Measurements from ENCODE around the gene ARL3. TPM values are rescaled to one million over a fixed set of nuclear protein-coding genes. Genes with fewer than 3 reads are reported as not detected.

Gene ARL3
- total RNA-seq, 1 donor, result 10.4 TPM

GRCh38 chr10:102735065-102735562 is 20.9 kb upstream of the ARL3 start:
- TF ChIP-seq, protein P1, sequence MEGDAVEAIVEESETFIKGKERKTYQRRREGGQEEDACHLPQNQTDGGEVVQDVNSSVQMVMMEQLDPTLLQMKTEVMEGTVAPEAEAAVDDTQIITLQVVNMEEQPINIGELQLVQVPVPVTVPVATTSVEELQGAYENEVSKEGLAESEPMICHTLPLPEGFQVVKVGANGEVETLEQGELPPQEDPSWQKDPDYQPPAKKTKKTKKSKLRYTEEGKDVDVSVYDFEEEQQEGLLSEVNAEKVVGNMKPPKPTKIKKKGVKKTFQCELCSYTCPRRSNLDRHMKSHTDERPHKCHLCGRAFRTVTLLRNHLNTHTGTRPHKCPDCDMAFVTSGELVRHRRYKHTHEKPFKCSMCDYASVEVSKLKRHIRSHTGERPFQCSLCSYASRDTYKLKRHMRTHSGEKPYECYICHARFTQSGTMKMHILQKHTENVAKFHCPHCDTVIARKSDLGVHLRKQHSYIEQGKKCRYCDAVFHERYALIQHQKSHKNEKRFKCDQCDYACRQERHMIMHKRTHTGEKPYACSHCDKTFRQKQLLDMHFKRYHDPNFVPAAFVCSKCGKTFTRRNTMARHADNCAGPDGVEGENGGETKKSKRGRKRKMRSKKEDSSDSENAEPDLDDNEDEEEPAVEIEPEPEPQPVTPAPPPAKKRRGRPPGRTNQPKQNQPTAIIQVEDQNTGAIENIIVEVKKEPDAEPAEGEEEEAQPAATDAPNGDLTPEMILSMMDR (IDR thresholded peaks at IDR 0.05; ENCODE audit: insufficient read depth, low read length), result no peak
- no peak overlapping the region for H3K4me3 ChIP-seq (ENCODE audit: low read depth, low read length)
- peak; percentile 83 for DNase-seq (ENCODE audit: low read depth)

- H3K4me3 ChIP-seq (ENCODE audit: low read depth, low read length), result no peak overlapping the region
- TF ChIP-seq, protein P1 (IDR thresholded peaks at IDR 0.05; ENCODE audit: insufficient read depth, low read length), result no peak
- no peak for DNase-seq (ENCODE audit: low read depth)
Measured at GRCh38 chr10:102732661-102733060, 18.5 kb upstream of the ARL3 start.

DNA sequence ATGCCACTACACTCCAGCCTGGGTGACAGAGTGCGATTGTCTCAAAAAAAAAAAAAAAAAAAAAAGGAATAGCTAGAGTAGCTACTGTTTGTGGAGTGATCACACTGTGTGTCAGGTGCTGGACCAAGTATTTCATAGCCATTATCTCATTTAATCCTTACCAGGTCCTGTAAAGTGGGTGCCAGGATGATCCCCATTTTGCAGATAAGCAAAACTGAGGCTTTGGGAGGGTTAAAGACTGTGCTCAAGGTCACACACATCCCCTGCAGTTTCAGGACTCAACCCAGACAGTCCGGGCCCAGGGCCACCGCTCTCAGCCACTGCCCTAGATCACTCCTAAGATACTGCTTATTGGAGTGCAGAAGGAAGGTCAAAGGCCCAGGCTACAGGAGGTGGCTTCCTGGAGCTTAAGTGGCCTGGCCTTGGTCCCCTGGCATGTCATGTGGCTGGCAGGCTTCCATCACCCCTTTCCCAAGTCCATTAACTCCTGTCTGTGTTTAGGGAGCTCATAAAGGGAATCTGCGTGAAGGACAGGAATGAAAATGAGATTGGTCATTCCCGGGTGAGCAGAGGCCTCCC is 17.1 kb upstream of the ARL3 start:
- TF ChIP-seq, protein P1 (IDR thresholded peaks at IDR 0.05; ENCODE audit: insufficient read depth, low read length), result no peak
- no peak for DNase-seq (ENCODE audit: low read depth)
- H3K4me3 ChIP-seq (ENCODE audit: low read depth, low read length), result no peak overlapping the region

DNA sequence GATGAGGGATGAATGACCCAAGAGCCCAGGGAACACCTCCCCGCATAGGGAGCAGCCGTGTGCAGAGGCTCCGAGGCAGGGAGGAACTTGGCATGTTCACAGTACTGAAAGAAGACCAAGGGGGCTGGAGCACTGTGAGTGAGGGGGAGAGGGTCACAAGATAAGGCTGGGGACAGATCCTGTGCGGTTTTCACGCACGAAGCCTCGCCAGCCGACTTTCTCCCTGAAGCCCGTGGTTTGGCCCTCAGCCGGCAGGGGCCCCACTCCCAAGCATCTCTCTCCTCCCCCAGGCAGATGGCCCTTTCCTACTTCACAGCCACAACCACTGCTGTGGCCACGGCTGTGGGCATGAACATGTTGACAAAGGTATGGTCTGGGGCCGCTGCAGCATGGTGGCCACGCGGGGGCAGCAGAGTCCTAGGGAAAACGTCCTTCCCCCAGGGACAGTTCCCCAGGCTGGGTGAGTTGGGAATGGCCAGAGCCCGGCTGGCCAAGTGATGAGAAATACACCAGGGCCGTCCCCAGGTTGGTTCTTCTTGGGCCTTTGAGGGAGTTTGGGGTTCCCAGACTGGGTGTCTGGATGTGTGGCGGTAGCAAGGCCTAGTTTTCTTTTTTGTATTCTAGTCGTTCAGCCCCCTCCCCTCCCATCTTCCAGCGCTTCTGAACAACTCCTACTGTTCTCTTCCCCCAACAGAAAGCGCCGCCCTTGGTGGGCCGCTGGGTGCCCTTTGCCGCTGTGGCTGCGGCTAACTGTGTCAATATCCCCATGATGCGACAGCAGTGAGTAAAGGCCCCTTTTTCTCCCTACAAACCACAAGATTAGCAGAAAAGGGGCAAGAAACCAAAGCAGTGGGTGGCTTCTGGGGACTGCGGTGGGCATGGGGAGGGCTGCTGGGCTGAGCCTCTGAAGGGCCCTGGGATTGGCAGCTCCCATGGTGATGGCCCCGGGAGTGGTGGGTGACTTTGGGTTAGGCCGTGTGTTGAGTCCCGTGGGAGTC is 15.1 kb upstream of the ARL3 start:
- no peak overlapping the region for H3K4me3 ChIP-seq (ENCODE audit: low read depth, low read length)
- TF ChIP-seq, protein P1 (IDR thresholded peaks at IDR 0.05; ENCODE audit: insufficient read depth, low read length), result peak; percentile 92
- peak; percentile 84 for DNase-seq (ENCODE audit: low read depth)

DNA sequence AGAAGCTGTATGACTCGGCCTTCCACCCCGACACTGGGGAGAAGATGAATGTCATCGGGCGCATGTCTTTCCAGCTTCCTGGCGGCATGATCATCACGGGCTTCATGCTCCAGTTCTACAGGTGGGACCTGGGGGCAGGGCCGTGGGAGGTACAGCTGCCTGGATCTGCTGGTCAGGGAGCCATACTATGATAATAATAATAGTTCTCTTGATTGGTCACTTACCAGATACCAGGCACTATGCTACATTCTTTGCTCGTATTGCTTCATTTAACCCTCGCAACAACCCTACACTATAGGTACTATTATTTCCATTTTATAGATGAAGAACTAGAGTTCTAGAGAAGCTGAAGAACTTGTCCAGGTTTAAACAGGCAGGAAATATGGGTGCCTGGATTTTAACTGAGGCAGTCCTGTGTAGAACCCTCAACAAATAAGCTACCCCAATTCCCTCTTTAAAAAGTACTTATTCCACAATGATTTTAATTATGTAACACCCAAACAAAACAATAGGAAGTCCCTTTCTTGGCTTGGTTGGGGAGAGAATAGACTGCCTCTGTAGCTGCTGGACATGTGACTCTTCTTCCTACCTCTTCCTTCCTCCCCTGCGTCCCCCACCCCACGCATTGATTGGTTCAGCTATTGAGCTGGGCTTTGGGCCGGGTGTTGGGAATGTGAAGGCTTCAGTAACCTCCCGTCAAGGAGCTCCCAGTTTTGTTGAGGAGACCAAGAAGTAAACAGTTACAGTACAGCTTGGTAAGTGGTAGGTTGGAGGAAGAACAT is 13.0 kb upstream of the ARL3 start:
- DNase-seq (ENCODE audit: low read depth), result no peak
- TF ChIP-seq, protein P1 (IDR thresholded peaks at IDR 0.05; ENCODE audit: insufficient read depth, low read length), result no peak
- no peak overlapping the region for H3K4me3 ChIP-seq (ENCODE audit: low read depth, low read length)

DNA sequence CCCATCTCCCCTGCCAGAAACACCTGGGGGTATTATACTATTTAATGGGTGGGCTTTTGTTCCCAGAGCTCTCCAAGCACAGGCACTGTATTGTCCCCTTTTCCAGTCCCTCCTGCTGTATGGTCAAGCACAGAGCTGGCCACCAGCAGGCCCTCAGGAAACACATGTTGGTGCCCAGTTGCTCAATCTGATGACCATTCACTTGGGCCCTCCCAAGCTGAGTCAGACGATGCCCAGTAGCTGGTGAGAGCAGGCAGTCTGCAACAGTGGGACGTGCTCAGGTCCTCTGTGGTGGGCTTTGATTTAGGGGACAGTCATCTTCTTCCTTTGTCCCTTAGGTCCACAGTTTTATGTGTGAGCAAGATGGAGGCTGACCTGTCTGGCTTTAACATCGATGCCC is 12.1 kb upstream of the ARL3 start:
- H3K4me3 ChIP-seq (ENCODE audit: low read depth, low read length), result no peak overlapping the region
- DNase-seq (ENCODE audit: low read depth), result peak; percentile 35
- TF ChIP-seq, protein P1 (IDR thresholded peaks at IDR 0.05; ENCODE audit: insufficient read depth, low read length), result no peak
